Measurements from ENCODE around the gene ALCAM. TPM values are rescaled to one million over a fixed set of nuclear protein-coding genes. Genes with fewer than 3 reads are reported as not detected.

Gene ALCAM
- total RNA-seq, 1 experiment from 2014 or later, result 32.3 TPM

DNA sequence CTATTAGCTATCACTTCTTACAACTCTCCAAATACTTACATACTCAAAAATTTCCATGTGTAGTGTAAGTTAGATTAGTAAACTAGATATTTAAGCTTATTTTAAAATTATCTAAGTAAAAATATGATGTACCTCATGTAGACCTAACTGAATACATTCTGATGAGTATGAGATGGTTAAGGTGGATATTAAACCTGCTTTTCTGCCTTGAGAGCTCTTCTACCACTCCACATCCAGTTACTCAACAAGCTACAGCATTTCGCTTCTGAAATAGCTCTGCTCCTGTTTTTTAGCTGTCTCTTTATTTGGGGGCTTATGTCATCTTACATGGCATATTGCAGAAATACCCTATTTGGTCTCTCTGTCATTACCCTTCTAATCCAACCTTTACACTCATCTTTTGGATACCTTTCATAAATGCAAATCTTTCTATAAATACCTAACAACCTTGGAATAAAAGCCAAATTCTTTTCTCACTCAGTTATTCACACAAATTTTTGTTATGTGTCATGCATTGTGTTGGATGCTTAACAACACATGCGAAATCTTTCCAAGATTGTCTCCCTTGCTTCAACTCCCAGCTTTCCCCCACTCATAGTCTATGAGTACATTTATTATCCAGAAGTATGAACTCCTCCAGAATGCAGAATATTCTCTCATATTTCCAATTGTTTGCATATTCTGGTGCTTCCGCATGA lies 92.0 kb downstream of the ALCAM start:
- no peak overlapping the region for H3K4me3 ChIP-seq (ENCODE audit: low read depth in 2 of 2, low read length in 2 of 2)
- intact Hi-C loops (cut with micrococcal nuclease; ENCODE audit: unreplicated experiment), result no loop called here
- no peaks in the 10 kb centered on the region for H3K4me1 ChIP-seq (ENCODE audit: control insufficient read depth, insufficient read depth, low read length)
- H3K27me3 ChIP-seq (ENCODE audit: control insufficient read depth, insufficient read depth, low read length), result no peaks in the 10 kb centered on the region
- H3K36me3 ChIP-seq (ENCODE audit: control insufficient read depth, insufficient read depth, low read length), result no peaks in the 10 kb centered on the region
- TF ChIP-seq, protein P1, sequence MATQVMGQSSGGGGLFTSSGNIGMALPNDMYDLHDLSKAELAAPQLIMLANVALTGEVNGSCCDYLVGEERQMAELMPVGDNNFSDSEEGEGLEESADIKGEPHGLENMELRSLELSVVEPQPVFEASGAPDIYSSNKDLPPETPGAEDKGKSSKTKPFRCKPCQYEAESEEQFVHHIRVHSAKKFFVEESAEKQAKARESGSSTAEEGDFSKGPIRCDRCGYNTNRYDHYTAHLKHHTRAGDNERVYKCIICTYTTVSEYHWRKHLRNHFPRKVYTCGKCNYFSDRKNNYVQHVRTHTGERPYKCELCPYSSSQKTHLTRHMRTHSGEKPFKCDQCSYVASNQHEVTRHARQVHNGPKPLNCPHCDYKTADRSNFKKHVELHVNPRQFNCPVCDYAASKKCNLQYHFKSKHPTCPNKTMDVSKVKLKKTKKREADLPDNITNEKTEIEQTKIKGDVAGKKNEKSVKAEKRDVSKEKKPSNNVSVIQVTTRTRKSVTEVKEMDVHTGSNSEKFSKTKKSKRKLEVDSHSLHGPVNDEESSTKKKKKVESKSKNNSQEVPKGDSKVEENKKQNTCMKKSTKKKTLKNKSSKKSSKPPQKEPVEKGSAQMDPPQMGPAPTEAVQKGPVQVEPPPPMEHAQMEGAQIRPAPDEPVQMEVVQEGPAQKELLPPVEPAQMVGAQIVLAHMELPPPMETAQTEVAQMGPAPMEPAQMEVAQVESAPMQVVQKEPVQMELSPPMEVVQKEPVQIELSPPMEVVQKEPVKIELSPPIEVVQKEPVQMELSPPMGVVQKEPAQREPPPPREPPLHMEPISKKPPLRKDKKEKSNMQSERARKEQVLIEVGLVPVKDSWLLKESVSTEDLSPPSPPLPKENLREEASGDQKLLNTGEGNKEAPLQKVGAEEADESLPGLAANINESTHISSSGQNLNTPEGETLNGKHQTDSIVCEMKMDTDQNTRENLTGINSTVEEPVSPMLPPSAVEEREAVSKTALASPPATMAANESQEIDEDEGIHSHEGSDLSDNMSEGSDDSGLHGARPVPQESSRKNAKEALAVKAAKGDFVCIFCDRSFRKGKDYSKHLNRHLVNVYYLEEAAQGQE (IDR thresholded peaks at IDR 0.05; ENCODE audit: insufficient read depth in 1 of 2, low read depth in 2 of 2, low read length in 1 of 2), result no peak
- no peak for TF ChIP-seq TCF7L2 (IDR thresholded peaks at IDR 0.05; ENCODE audit: low read depth, low read length)
- TF ChIP-seq, protein P2, sequence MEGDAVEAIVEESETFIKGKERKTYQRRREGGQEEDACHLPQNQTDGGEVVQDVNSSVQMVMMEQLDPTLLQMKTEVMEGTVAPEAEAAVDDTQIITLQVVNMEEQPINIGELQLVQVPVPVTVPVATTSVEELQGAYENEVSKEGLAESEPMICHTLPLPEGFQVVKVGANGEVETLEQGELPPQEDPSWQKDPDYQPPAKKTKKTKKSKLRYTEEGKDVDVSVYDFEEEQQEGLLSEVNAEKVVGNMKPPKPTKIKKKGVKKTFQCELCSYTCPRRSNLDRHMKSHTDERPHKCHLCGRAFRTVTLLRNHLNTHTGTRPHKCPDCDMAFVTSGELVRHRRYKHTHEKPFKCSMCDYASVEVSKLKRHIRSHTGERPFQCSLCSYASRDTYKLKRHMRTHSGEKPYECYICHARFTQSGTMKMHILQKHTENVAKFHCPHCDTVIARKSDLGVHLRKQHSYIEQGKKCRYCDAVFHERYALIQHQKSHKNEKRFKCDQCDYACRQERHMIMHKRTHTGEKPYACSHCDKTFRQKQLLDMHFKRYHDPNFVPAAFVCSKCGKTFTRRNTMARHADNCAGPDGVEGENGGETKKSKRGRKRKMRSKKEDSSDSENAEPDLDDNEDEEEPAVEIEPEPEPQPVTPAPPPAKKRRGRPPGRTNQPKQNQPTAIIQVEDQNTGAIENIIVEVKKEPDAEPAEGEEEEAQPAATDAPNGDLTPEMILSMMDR (IDR thresholded peaks at IDR 0.05), result no peak
- no peak for TF ChIP-seq POLR2AphosphoS5 (IDR thresholded peaks at IDR 0.05; ENCODE audit: low read depth, low read length)
- TF ChIP-seq SIN3A (IDR thresholded peaks at IDR 0.05; ENCODE audit: borderline replicate concordance, insufficient read depth, low read depth, low read length), result no peak
- ChIA-PET CTCF (no interaction called here), POLR2A (no interaction called here)
- no TSS peak for BruUV-seq (replicated peaks)
- ATAC-seq (no peak), DNase-seq (ENCODE audit: low read depth, low spot score) (no peak)
- no peaks in the 10 kb centered on the region for H3K9me3 ChIP-seq (ENCODE audit: control insufficient read depth, insufficient read depth, low read depth, low read length)
- no peak overlapping the region for H3K27ac ChIP-seq (ENCODE audit: low read length)
- in situ Hi-C loops (cut with HindIII; ENCODE audit: low pct_unique_long_range_greater_than_20kb, low sequenced_read_pairs), result no loop called here

DNA sequence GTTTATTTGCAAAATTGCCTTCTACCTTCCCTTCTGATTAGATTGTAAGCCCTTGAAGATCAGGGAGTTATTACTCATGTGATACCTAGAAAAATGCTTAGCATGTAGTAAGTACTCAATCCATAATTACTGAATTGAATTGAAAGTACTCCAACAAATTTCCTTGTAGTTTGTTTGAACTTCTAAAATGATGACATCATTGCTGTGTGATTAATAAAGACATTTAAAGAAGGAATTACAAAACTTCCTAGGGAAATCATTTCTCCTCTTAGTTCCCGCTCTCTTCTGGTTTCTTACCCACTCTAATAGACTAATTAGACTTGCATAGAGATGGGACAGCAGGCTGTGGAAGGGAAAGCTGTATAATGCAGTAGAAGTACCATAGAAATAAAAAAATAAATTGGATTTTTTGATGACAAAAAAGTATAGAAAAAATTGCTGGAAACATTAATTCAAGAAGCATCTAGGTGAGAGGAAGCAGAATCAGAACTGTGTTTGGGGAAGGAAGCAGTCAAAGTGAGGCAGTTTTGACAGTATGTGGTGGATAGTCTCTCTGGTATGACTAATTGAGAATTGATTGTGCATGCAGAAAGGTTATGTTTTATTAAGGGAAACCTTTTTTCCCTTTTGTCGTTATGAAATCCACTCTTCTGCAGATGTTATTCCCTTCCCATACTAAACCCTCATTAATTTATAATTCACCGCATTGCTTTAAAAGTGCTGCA lies 93.0 kb downstream of the ALCAM start:
- CTCF ChIA-PET, result no interaction called here

More for the DNA sequence above, 93.0 kb downstream of the ALCAM start:
- Histone ChIP-seq H3K27ac (ENCODE audit: low read length) (no peak overlapping the region), H3K27me3 (ENCODE audit: control insufficient read depth, insufficient read depth, low read length) (no peaks in the 10 kb centered on the region), H3K36me3 (ENCODE audit: control insufficient read depth, insufficient read depth, low read length) (no peaks in the 10 kb centered on the region), H3K4me1 (ENCODE audit: control insufficient read depth, insufficient read depth, low read length) (no peaks in the 10 kb centered on the region), H3K9me3 (ENCODE audit: control insufficient read depth, insufficient read depth, low read depth, low read length) (no peaks in the 10 kb centered on the region), H3K4me3 (ENCODE audit: low read depth in 2 of 2, low read length in 2 of 2) (no peak overlapping the region)
- POLR2A ChIA-PET, result no interaction called here
- TF ChIP-seq, protein P1 (IDR thresholded peaks at IDR 0.05; ENCODE audit: insufficient read depth in 1 of 2, low read depth in 2 of 2, low read length in 1 of 2), result no peak
- no peak for TF ChIP-seq POLR2AphosphoS5 (IDR thresholded peaks at IDR 0.05; ENCODE audit: low read depth, low read length)
- no peak for TF ChIP-seq SIN3A (IDR thresholded peaks at IDR 0.05; ENCODE audit: borderline replicate concordance, insufficient read depth, low read depth, low read length)
- no peak for TF ChIP-seq TCF7L2 (IDR thresholded peaks at IDR 0.05; ENCODE audit: low read depth, low read length)
- TF ChIP-seq, protein P2 (IDR thresholded peaks at IDR 0.05), result no peak
- in situ Hi-C loops (cut with HindIII; ENCODE audit: low pct_unique_long_range_greater_than_20kb, low sequenced_read_pairs), result no loop called here
- ATAC-seq, result no peak
- DNase-seq (ENCODE audit: low read depth, low spot score), result no peak
- intact Hi-C loops (cut with micrococcal nuclease; ENCODE audit: unreplicated experiment), result no loop called here
- no TSS peak for BruUV-seq (replicated peaks)

Data from Panc1 (cell line).